Anterior cingulate cortex (tissue), 58 donors: ENCODE results near the gene FGD3.

Experiments
- DNase-seq, 58 donors: peaks; one replicate each; lab custom pipeline; 2025; lab: John Stamatoyannopoulos, UW

Gene FGD3

GRCh38 chr9:93048566-93049448, 101.5 kb downstream of the FGD3 start:
- no peak for DNase-seq

GRCh38 chr9:93049491-93049890, 102.2 kb downstream of the FGD3 start:
- no peak for DNase-seq

- DNase-seq: no peak
Measured at GRCh38 chr9:93050231-93050630, 102.9 kb downstream of the FGD3 start.

- no peak for DNase-seq
Measured at GRCh38 chr9:93051680-93052089, 104.4 kb downstream of the FGD3 start.

- no peak for DNase-seq
Measured at GRCh38 chr9:93052791-93053540, 105.6 kb downstream of the FGD3 start.

- DNase-seq: no peak
Measured at GRCh38 chr9:93053781-93054331, 106.5 kb downstream of the FGD3 start.

GRCh38 chr9:93054758-93055704, 107.7 kb downstream of the FGD3 start:
- no peak for DNase-seq

- no peak for DNase-seq
Measured at GRCh38 chr9:93057042-93057702, 109.8 kb downstream of the FGD3 start.

GRCh38 chr9:93057703-93058354, 110.5 kb downstream of the FGD3 start:
- no peak for DNase-seq

GRCh38 chr9:93058355-93059010, 111.2 kb downstream of the FGD3 start, which contains the start of gene SUSD3:
Gene SUSD3 (plus strand): TSS chr9:93058701. CDS start chr9:93058743, 42 bp downstream.
- peak in 8 of 58 donors; percentile 7 to 40 (median 19) for DNase-seq

- peak in 3 of 58 donors; percentile 11 to 21 (median 18) for DNase-seq
Measured at GRCh38 chr9:93059011-93059714, 111.8 kb downstream of the FGD3 start.

GRCh38 chr9:93059715-93060578, 112.6 kb downstream of the FGD3 start:
- no peak for DNase-seq

- DNase-seq: no peak
Measured at GRCh38 chr9:93060746-93061259, 113.5 kb downstream of the FGD3 start.

- no peak for DNase-seq
Measured at GRCh38 chr9:93061260-93061751, 114.0 kb downstream of the FGD3 start.

- DNase-seq: no peak
Measured at GRCh38 chr9:93061791-93062763, 114.8 kb downstream of the FGD3 start.
